HG02840 (cell line): ENCODE measurements around the gene KLHL24.
"Not testable (repeated sequence)": the region's sequence is repeated elsewhere in the genome, so short reads cannot be mapped to it uniquely, and the experiment has no call there.

Experiments
- ATAC-seq: cut with Tn5 transposase; IDR thresholded peaks from one replicate; pipeline ENCODE4 v1.9.1; 2021; ENCODE audit warnings: mild to moderate bottlenecking, moderate library complexity, moderate number of reproducible peaks; ENCODE audit not compliant: unreplicated experiment, low FRiP score

Gene KLHL24

GRCh38 chr3:183635431-183636220 lies at the start of gene KLHL24:
Gene KLHL24, plus strand, starts transcription at chr3:183635623. Its CDS starts 14,734 bp downstream, at chr3:183650357.
- ATAC-seq: peak; percentile 84

GRCh38 chr3:183586477-183586876 lies 48.9 kb upstream of the KLHL24 start:
- no peak for ATAC-seq

GRCh38 chr3:183587336-183587735 lies 48.1 kb upstream of the KLHL24 start:
- ATAC-seq: no peak

- no peak for ATAC-seq
These were observed 45.0 kb upstream of the KLHL24 start for GRCh38 chr3:183590442-183590841.

GRCh38 chr3:183591881-183592521 lies 43.4 kb upstream of the KLHL24 start:
- peak; percentile 95 for ATAC-seq

- ATAC-seq: no peak
These were observed 42.6 kb upstream of the KLHL24 start for GRCh38 chr3:183592821-183593220.

GRCh38 chr3:183594636-183595035 lies 40.8 kb upstream of the KLHL24 start:
- ATAC-seq: no peak

- no peak for ATAC-seq
These were observed 37.5 kb upstream of the KLHL24 start for GRCh38 chr3:183597959-183598358.

GRCh38 chr3:183611326-183611725 lies 24.1 kb upstream of the KLHL24 start:
- not testable (repeated sequence) for ATAC-seq

- no peak for ATAC-seq
These were observed 21.8 kb upstream of the KLHL24 start for GRCh38 chr3:183613366-183614285.

GRCh38 chr3:183618542-183618941 lies 16.9 kb upstream of the KLHL24 start:
- no peak for ATAC-seq

GRCh38 chr3:183619010-183619409 lies 16.4 kb upstream of the KLHL24 start:
- ATAC-seq: no peak

- no peak for ATAC-seq
These were observed 15.7 kb upstream of the KLHL24 start for GRCh38 chr3:183619624-183620251.

- no peak for ATAC-seq
These were observed 15.2 kb upstream of the KLHL24 start for GRCh38 chr3:183620252-183620628.

- not testable (repeated sequence) for ATAC-seq
These were observed 12.9 kb upstream of the KLHL24 start for GRCh38 chr3:183622473-183622872.

GRCh38 chr3:183626877-183627594 lies 8.4 kb upstream of the KLHL24 start:
- ATAC-seq: no peak

GRCh38 chr3:183629546-183630301 lies 5.7 kb upstream of the KLHL24 start:
- ATAC-seq: no peak

GRCh38 chr3:183631715-183632114 lies 3.7 kb upstream of the KLHL24 start:
- ATAC-seq: no peak

- not testable (repeated sequence) for ATAC-seq
These were observed 2.7 kb upstream of the KLHL24 start for GRCh38 chr3:183632725-183633124.
